ENCODE data around the gene MYH14. TPM values are rescaled to one million over a fixed set of nuclear protein-coding genes. Genes with fewer than 3 reads are reported as not detected.

The MYH14 gene
- polyA plus RNA-seq, 1 donor (not counting 4 experiments of a cell fraction or from before 2014, with no cell fraction given) = 0.20 TPM

GRCh38 chr19:50358483-50359327 is 155.3 kb downstream of the MYH14 start:
- dilution Hi-C loops (cut with MboI; ENCODE audit: extremely low pct_ligation_motif_present, low sequenced_read_pairs) = no loop called here
- Histone ChIP-seq H3K27ac (ENCODE audit: control insufficient read depth, insufficient read depth, low read length) (no peak overlapping the region), H4K20me1 (ENCODE audit: control insufficient read depth, extremely low read depth, insufficient read depth, low read length) (no peaks in the 10 kb centered on the region), H3K27me3 (ENCODE audit: control insufficient read depth, extremely low read depth, insufficient read depth, low read length) (peaks cover 4% of the 10 kb centered on the region), H2AFZ (ENCODE audit: control insufficient read depth, low read length) (no peak overlapping the region), H3K79me2 (ENCODE audit: control insufficient read depth, insufficient read depth, low read length) (no peaks in the 10 kb centered on the region), H3K4me3 (ENCODE audit: control insufficient read depth in 2 of 3, extremely low read depth in 1 of 3, insufficient read depth in 2 of 3, low read depth in 1 of 3, low read length in 3 of 3) (peak overlapping the region in 1 of 3 experiments; percentile 37), H3K9me3 (ENCODE audit: control insufficient read depth, low read depth, low read length) (no peaks in the 10 kb centered on the region), H3K9ac (ENCODE audit: control insufficient read depth, extremely low read depth, insufficient read depth, low read length) (no peak overlapping the region), H3K4me1 (ENCODE audit: control insufficient read depth, extremely low read depth, insufficient read depth, low read length) (peaks cover 3% of the 10 kb centered on the region), H3K36me3 (ENCODE audit: control insufficient read depth in 2 of 2, extremely low read depth in 1 of 2, insufficient read depth in 2 of 2, low read length in 2 of 2) (no peaks in the 10 kb centered on the region), H3K4me2 (ENCODE audit: control insufficient read depth, extremely low read depth, insufficient read depth, low read depth, low read length) (no peak overlapping the region), H3K9me1 (ENCODE audit: control insufficient read depth, extremely low read depth, insufficient read depth, low read length) (no peaks in the 10 kb centered on the region)
- no peak for DNase-seq (ENCODE audit: low read depth, low spot score)
- TF ChIP-seq CTCF (optimal IDR thresholded peaks at IDR 0.05 in 1 of 3, IDR thresholded peaks at IDR 0.05 in 1 of 3, conservative IDR thresholded peaks at IDR 0.05 in 1 of 3; ENCODE audit: extremely low read depth in 1 of 3, insufficient read depth in 2 of 3, low read length in 3 of 3) (no peak), EZH2 (IDR thresholded peaks at IDR 0.05; ENCODE audit: low read length) (no peak)
- no peak for FAIRE-seq

GRCh38 chr19:50359328-50359818 is 156.0 kb downstream of the MYH14 start:
- FAIRE-seq (no peak), DNase-seq (ENCODE audit: low read depth, low spot score) (no peak)
- no peaks in the 10 kb centered on the region for H3K9me1 ChIP-seq (ENCODE audit: control insufficient read depth, extremely low read depth, insufficient read depth, low read length)
- H3K4me2 ChIP-seq (ENCODE audit: control insufficient read depth, extremely low read depth, insufficient read depth, low read depth, low read length) = no peak overlapping the region
- H3K9me3 ChIP-seq (ENCODE audit: control insufficient read depth, low read depth, low read length) = no peaks in the 10 kb centered on the region
- TF ChIP-seq EZH2 (IDR thresholded peaks at IDR 0.05; ENCODE audit: low read length) (no peak), CTCF (optimal IDR thresholded peaks at IDR 0.05 in 1 of 3, IDR thresholded peaks at IDR 0.05 in 1 of 3, conservative IDR thresholded peaks at IDR 0.05 in 1 of 3; ENCODE audit: extremely low read depth in 1 of 3, insufficient read depth in 2 of 3, low read length in 3 of 3) (no peak)
- no peaks in the 10 kb centered on the region for H3K36me3 ChIP-seq (ENCODE audit: control insufficient read depth in 2 of 2, extremely low read depth in 1 of 2, insufficient read depth in 2 of 2, low read length in 2 of 2)
- peaks cover 3% of the 10 kb centered on the region for H3K4me1 ChIP-seq (ENCODE audit: control insufficient read depth, extremely low read depth, insufficient read depth, low read length)
- no peak overlapping the region for H3K27ac ChIP-seq (ENCODE audit: control insufficient read depth, insufficient read depth, low read length)
- no peak overlapping the region for H2AFZ ChIP-seq (ENCODE audit: control insufficient read depth, low read length)
- dilution Hi-C loops (cut with MboI; ENCODE audit: extremely low pct_ligation_motif_present, low sequenced_read_pairs) = no loop called here
- no peak overlapping the region for H3K9ac ChIP-seq (ENCODE audit: control insufficient read depth, extremely low read depth, insufficient read depth, low read length)
- H3K4me3 ChIP-seq (ENCODE audit: control insufficient read depth in 2 of 3, extremely low read depth in 1 of 3, insufficient read depth in 2 of 3, low read depth in 1 of 3, low read length in 3 of 3) = no peak overlapping the region
- no peaks in the 10 kb centered on the region for H4K20me1 ChIP-seq (ENCODE audit: control insufficient read depth, extremely low read depth, insufficient read depth, low read length)
- no peaks in the 10 kb centered on the region for H3K79me2 ChIP-seq (ENCODE audit: control insufficient read depth, insufficient read depth, low read length)
- peaks cover 4% of the 10 kb centered on the region for H3K27me3 ChIP-seq (ENCODE audit: control insufficient read depth, extremely low read depth, insufficient read depth, low read length)

Small RNAs within 50 kb of the gene (small RNA-seq; reads per million reads assigned to genes)
- 0 reads per million in 3 experiments for gene RF00017 (ENCODE audit: insufficient read length in 3 of 3, low read depth in 3 of 3, low replicate concordance in 1 of 3)

Other genes starting within 250 kb of the MYH14 start
- not detected in 3 replicates for gene SIGLEC11, start 242.4 kb upstream of the MYH14 start, polyA plus RNA-seq
- gene VRK3, start 178.2 kb upstream of the MYH14 start, polyA plus RNA-seq = 15.6 to 36.0 TPM (median 16.2 TPM) in 3 replicates
- gene ZNF473, start 177.6 kb upstream of the MYH14 start, polyA plus RNA-seq = 5.4 to 9.3 TPM (median 7.7 TPM) in 3 replicates
- gene IZUMO2, start 40.3 kb upstream of the MYH14 start, polyA plus RNA-seq = not detected in 3 replicates
- gene KCNC3, start 125.8 kb downstream of the MYH14 start, polyA plus RNA-seq = 0.01 to 0.08 TPM in 2 of 3 replicates, not detected in the other
- 0.51 to 2.8 TPM (median 0.94 TPM) in 3 replicates for gene NAPSA, start 162.0 kb downstream of the MYH14 start, polyA plus RNA-seq
- gene NR1H2, start 172.8 kb downstream of the MYH14 start, polyA plus RNA-seq = 19.5 to 32.3 TPM (median 27.4 TPM) in 3 replicates
- gene POLD1, start 180.7 kb downstream of the MYH14 start, polyA plus RNA-seq = 8.7 to 12.2 TPM (median 10.7 TPM) in 3 replicates
- gene SPIB, start 215.3 kb downstream of the MYH14 start, polyA plus RNA-seq = 0.10 TPM in 1 of 3 replicates, not detected in the others
- gene MYBPC2, start 229.3 kb downstream of the MYH14 start, polyA plus RNA-seq = 0.01 TPM in 1 of 3 replicates, not detected in the others